Hematopoietic multipotent progenitor cell treated with erythropoietin and hydrocortisone succinate and interleukin-3 and kit ligand, for 4 days (in vitro differentiated cells): ENCODE results near the gene VTCN1.

Source experiments
- DNase-seq: peaks from one replicate; pipeline ENCODE4 v3.0.0-alpha.2; 2015

Gene VTCN1

GRCh38 chr1:117162816-117163215 is 47.9 kb downstream of the VTCN1 start:
- no peak for DNase-seq

GRCh38 chr1:117161887-117162286 is 48.8 kb downstream of the VTCN1 start:
- no peak for DNase-seq

- DNase-seq = peak; percentile 6
Observed at GRCh38 chr1:117151305-117151704, 59.4 kb downstream of the VTCN1 start.

GRCh38 chr1:117150316-117150715 is 60.4 kb downstream of the VTCN1 start:
- peak; percentile 5 for DNase-seq

- DNase-seq = no peak
Observed at GRCh38 chr1:117147856-117148588, 62.7 kb downstream of the VTCN1 start.

GRCh38 chr1:117147341-117147831 is 63.3 kb downstream of the VTCN1 start:
- no peak for DNase-seq

- no peak for DNase-seq
Observed at GRCh38 chr1:117146575-117147340, 64.0 kb downstream of the VTCN1 start.

- DNase-seq = no peak
Observed at GRCh38 chr1:117146072-117146471, 64.7 kb downstream of the VTCN1 start.

GRCh38 chr1:117143871-117144270 is 66.9 kb downstream of the VTCN1 start:
- no peak for DNase-seq

- no peak for DNase-seq
Observed at GRCh38 chr1:117143172-117143571, 67.6 kb downstream of the VTCN1 start.

- no peak for DNase-seq
Observed at GRCh38 chr1:117142200-117142599, 68.5 kb downstream of the VTCN1 start.

GRCh38 chr1:117138561-117138960 is 72.2 kb downstream of the VTCN1 start:
- no peak for DNase-seq

- no peak for DNase-seq
Observed at GRCh38 chr1:117138106-117138505, 72.6 kb downstream of the VTCN1 start.

GRCh38 chr1:117137281-117137855 is 73.4 kb downstream of the VTCN1 start:
- no peak for DNase-seq

- DNase-seq = no peak
Observed at GRCh38 chr1:117136749-117137148, 74.0 kb downstream of the VTCN1 start.

- no peak for DNase-seq
Observed at GRCh38 chr1:117135329-117135728, 75.4 kb downstream of the VTCN1 start.

GRCh38 chr1:117130526-117130925 is 80.2 kb downstream of the VTCN1 start:
- DNase-seq = no peak

GRCh38 chr1:117128323-117129079 is 82.2 kb downstream of the VTCN1 start:
- peak; percentile 76 for DNase-seq

- DNase-seq = no peak
Observed at GRCh38 chr1:117127795-117128194, 82.9 kb downstream of the VTCN1 start.

GRCh38 chr1:117124661-117125060 is 86.1 kb downstream of the VTCN1 start:
- no peak for DNase-seq

GRCh38 chr1:117123274-117123673 is 87.5 kb downstream of the VTCN1 start:
- DNase-seq = no peak

GRCh38 chr1:117122330-117123025 is 88.2 kb downstream of the VTCN1 start:
- no peak for DNase-seq
